Measurements from ENCODE around the gene RGS10. TPM values are rescaled to one million over a fixed set of nuclear protein-coding genes. Genes with fewer than 3 reads are reported as not detected.
A peak's percentile ranks its signal among the peaks of the same experiment; 100 is the strongest.

RGS10 gene
- total and polyA plus RNA-seq, 3 experiments from 2014 or later: 127 to 182 (median 130) TPM

GRCh38 chr10:119474606-119475005 lies 67.9 kb downstream of the RGS10 start:
- ChIA-PET POLR2A (no interaction called here), CTCF (interaction anchor here (1.0 kb wide), 1 partner anchor 30 kb away, joined by 3 read pairs; no protein-coding TSS in a partner anchor)
- no peak overlapping the region for H3K4me3 ChIP-seq (ENCODE audit: low read length)
- peaks cover 28% of the 10 kb centered on the region for H3K4me1 ChIP-seq (ENCODE audit: insufficient read depth, low read length)
- Mint-ChIP-seq H3K27me3 (peaks cover 0 to 3% of the 10 kb centered on the region in 2 donors), H3K4me1 (peaks cover 26 to 34% (median 27%) of the 10 kb centered on the region in 3 donors), H3K4me3 (no peak overlapping the region), H3K9me3 (no peaks in the 10 kb centered on the region), H3K27ac (peak overlapping the region in 1 of 8 donors; percentile 79), H3K36me3 (peaks cover 0 to 3% (median 0%) of the 10 kb centered on the region in 3 donors)
- no peaks in the 10 kb centered on the region for H3K36me3 ChIP-seq (ENCODE audit: insufficient read depth, low read length)
- DNase-seq: no peak
- no peaks in the 10 kb centered on the region for H3K9me3 ChIP-seq (ENCODE audit: low read length)
- no peak overlapping the region for H3K27ac ChIP-seq (ENCODE audit: low read depth, low read length)
- no peaks in the 10 kb centered on the region for H3K27me3 ChIP-seq (ENCODE audit: insufficient read depth, low read length, poor library complexity, severe bottlenecking)

GRCh38 chr10:119473771-119474170 lies 68.7 kb downstream of the RGS10 start:
- H3K27ac Mint-ChIP-seq: peak overlapping the region in 1 of 8 donors; percentile 70

GRCh38 chr10:119470920-119471702 lies 71.4 kb downstream of the RGS10 start:
- Histone ChIP-seq H3K27ac (ENCODE audit: low read depth, low read length) (no peak overlapping the region), H3K4me3 (ENCODE audit: low read length) (no peak overlapping the region), H3K4me1 (ENCODE audit: insufficient read depth, low read length) (peaks cover 6% of the 10 kb centered on the region), H3K36me3 (ENCODE audit: insufficient read depth, low read length) (no peaks in the 10 kb centered on the region), H3K27me3 (ENCODE audit: insufficient read depth, low read length, poor library complexity, severe bottlenecking) (no peaks in the 10 kb centered on the region), H3K9me3 (ENCODE audit: low read length) (no peaks in the 10 kb centered on the region)
- Mint-ChIP-seq H3K36me3 (peaks cover 0 to 3% (median 0%) of the 10 kb centered on the region in 3 donors), H3K27me3 (peaks cover 0 to 4% of the 10 kb centered on the region in 2 donors), H3K4me3 (no peak overlapping the region), H3K9me3 (no peaks in the 10 kb centered on the region), H3K4me1 (peaks cover 9 to 13% (median 11%) of the 10 kb centered on the region in 3 donors), H3K27ac (peak overlapping the region in 2 of 8 donors; percentile 24 to 80)
- DNase-seq: no peak
- CTCF ChIA-PET: interaction anchor here (2.2 kb wide), 1 partner anchor 18 kb away, joined by 10 read pairs; no protein-coding TSS in a partner anchor
- POLR2A ChIA-PET: no interaction called here

More at GRCh38 chr10:119473771-119474170, 68.7 kb downstream of the RGS10 start:
- POLR2A ChIA-PET: no interaction called here
- Mint-ChIP-seq H3K4me1 (peaks cover 18 to 26% (median 21%) of the 10 kb centered on the region in 3 donors), H3K27me3 (peaks cover 0 to 3% of the 10 kb centered on the region in 2 donors), H3K36me3 (peaks cover 0 to 3% (median 0%) of the 10 kb centered on the region in 3 donors), H3K4me3 (no peak overlapping the region), H3K9me3 (no peaks in the 10 kb centered on the region)
- Histone ChIP-seq H3K36me3 (ENCODE audit: insufficient read depth, low read length) (no peaks in the 10 kb centered on the region), H3K9me3 (ENCODE audit: low read length) (no peaks in the 10 kb centered on the region), H3K4me3 (ENCODE audit: low read length) (no peak overlapping the region), H3K4me1 (ENCODE audit: insufficient read depth, low read length) (peaks cover 20% of the 10 kb centered on the region), H3K27ac (ENCODE audit: low read depth, low read length) (no peak overlapping the region), H3K27me3 (ENCODE audit: insufficient read depth, low read length, poor library complexity, severe bottlenecking) (no peaks in the 10 kb centered on the region)
- CTCF ChIA-PET: interaction anchor here (1.0 kb wide), 1 partner anchor 29 kb away, joined by 3 read pairs; no protein-coding TSS in a partner anchor
- no peak for DNase-seq

- no peaks in the 10 kb centered on the region for H3K9me3 ChIP-seq (ENCODE audit: low read length)
- Mint-ChIP-seq H3K9me3 (no peaks in the 10 kb centered on the region), H3K4me3 (no peak overlapping the region), H3K27me3 (peaks cover 0 to 8% of the 10 kb centered on the region in 2 donors), H3K27ac (no peak overlapping the region), H3K36me3 (peaks cover 0 to 3% (median 0%) of the 10 kb centered on the region in 3 donors), H3K4me1 (peaks cover 9 to 21% (median 14%) of the 10 kb centered on the region in 3 donors)
- DNase-seq: no peak
- POLR2A ChIA-PET: no interaction called here
- H3K27me3 ChIP-seq (ENCODE audit: insufficient read depth, low read length, poor library complexity, severe bottlenecking): no peaks in the 10 kb centered on the region
- CTCF ChIA-PET: interaction anchor here (0.8 to 2.2 kb wide), 4 partner anchors 19 to 102 kb away, joined by 3 to 10 read pairs (median 4); no protein-coding TSS in a partner anchor
- H3K4me3 ChIP-seq (ENCODE audit: low read length): no peak overlapping the region
- H3K36me3 ChIP-seq (ENCODE audit: insufficient read depth, low read length): no peaks in the 10 kb centered on the region
- H3K4me1 ChIP-seq (ENCODE audit: insufficient read depth, low read length): peaks cover 11% of the 10 kb centered on the region
- no peak overlapping the region for H3K27ac ChIP-seq (ENCODE audit: low read depth, low read length)
Observed at GRCh38 chr10:119469846-119470245, 72.7 kb downstream of the RGS10 start.

- DNase-seq: no peak
- no peaks in the 10 kb centered on the region for H3K9me3 Mint-ChIP-seq
- H3K4me3 Mint-ChIP-seq: no peak overlapping the region
- peaks cover 9 to 21% (median 14%) of the 10 kb centered on the region in 3 donors for H3K4me1 Mint-ChIP-seq
- Histone ChIP-seq H3K27ac (ENCODE audit: low read depth, low read length) (no peak overlapping the region), H3K4me3 (ENCODE audit: low read length) (no peak overlapping the region), H3K9me3 (ENCODE audit: low read length) (no peaks in the 10 kb centered on the region), H3K4me1 (ENCODE audit: insufficient read depth, low read length) (peaks cover 11% of the 10 kb centered on the region), H3K36me3 (ENCODE audit: insufficient read depth, low read length) (no peaks in the 10 kb centered on the region), H3K27me3 (ENCODE audit: insufficient read depth, low read length, poor library complexity, severe bottlenecking) (no peaks in the 10 kb centered on the region)
- H3K27ac Mint-ChIP-seq: no peak overlapping the region
- ChIA-PET POLR2A (no interaction called here), CTCF (interaction anchor here (0.8 to 2.2 kb wide), 4 partner anchors 20 to 102 kb away, joined by 3 to 10 read pairs (median 4); no protein-coding TSS in a partner anchor)
- peaks cover 0 to 8% of the 10 kb centered on the region in 2 donors for H3K27me3 Mint-ChIP-seq
- H3K36me3 Mint-ChIP-seq: peaks cover 0 to 3% (median 0%) of the 10 kb centered on the region in 3 donors
Observed at GRCh38 chr10:119469325-119469707, 73.2 kb downstream of the RGS10 start.

- Mint-ChIP-seq H3K4me3 (no peak overlapping the region), H3K27me3 (peaks cover 0 to 8% of the 10 kb centered on the region in 2 donors), H3K36me3 (peaks cover 0 to 1% (median 0%) of the 10 kb centered on the region in 3 donors), H3K4me1 (peaks cover 9 to 21% (median 14%) of the 10 kb centered on the region in 3 donors), H3K9me3 (no peaks in the 10 kb centered on the region), H3K27ac (no peak overlapping the region)
- ChIA-PET CTCF (interaction anchor here (1.6 to 3.4 kb wide), 3 partner anchors 21 to 74 kb away, joined by 5 to 13 read pairs (median 10); partner anchors contain the start of gene RGS10), POLR2A (no interaction called here)
- H3K27ac ChIP-seq (ENCODE audit: low read depth, low read length): no peak overlapping the region
- no peak overlapping the region for H3K4me3 ChIP-seq (ENCODE audit: low read length)
- H3K4me1 ChIP-seq (ENCODE audit: insufficient read depth, low read length): peaks cover 11% of the 10 kb centered on the region
- H3K36me3 ChIP-seq (ENCODE audit: insufficient read depth, low read length): no peaks in the 10 kb centered on the region
- no peak for DNase-seq
- no peaks in the 10 kb centered on the region for H3K9me3 ChIP-seq (ENCODE audit: low read length)
- no peaks in the 10 kb centered on the region for H3K27me3 ChIP-seq (ENCODE audit: insufficient read depth, low read length, poor library complexity, severe bottlenecking)
Observed at GRCh38 chr10:119468542-119469324, 73.8 kb downstream of the RGS10 start.

GRCh38 chr10:119466655-119467054 lies 75.9 kb downstream of the RGS10 start:
- H3K9me3 ChIP-seq (ENCODE audit: low read length): no peaks in the 10 kb centered on the region
- H3K27ac Mint-ChIP-seq: peak overlapping the region in 2 of 8 donors; percentile 17 to 54
- ChIA-PET CTCF (interaction anchor here (2.1 to 3.4 kb wide), 3 partner anchors 21 to 76 kb away, joined by 9 to 13 read pairs (median 11); partner anchors contain the start of gene RGS10), POLR2A (no interaction called here)
- H3K4me1 Mint-ChIP-seq: peaks cover 9 to 21% (median 14%) of the 10 kb centered on the region in 3 donors
- peaks cover 0 to 6% (median 0%) of the 10 kb centered on the region in 5 donors for H3K9me3 Mint-ChIP-seq
- H3K27me3 Mint-ChIP-seq: peaks cover 4 to 5% of the 10 kb centered on the region in 2 donors
- H3K36me3 ChIP-seq (ENCODE audit: insufficient read depth, low read length): no peaks in the 10 kb centered on the region
- no peak overlapping the region for H3K27ac ChIP-seq (ENCODE audit: low read depth, low read length)
- H3K4me3 ChIP-seq (ENCODE audit: low read length): no peak overlapping the region
- H3K27me3 ChIP-seq (ENCODE audit: insufficient read depth, low read length, poor library complexity, severe bottlenecking): no peaks in the 10 kb centered on the region
- peak overlapping the region in 1 of 7 donors; percentile 10 for H3K4me3 Mint-ChIP-seq
- H3K4me1 ChIP-seq (ENCODE audit: insufficient read depth, low read length): peaks cover 11% of the 10 kb centered on the region
- peak; percentile 16 to 57 (median 26) for DNase-seq
- peaks cover 0 to 6% (median 1%) of the 10 kb centered on the region in 3 donors for H3K36me3 Mint-ChIP-seq

All from CD8-positive, alpha-beta memory T cell (primary cell).